Muscle of back (tissue), 13 donors: ENCODE results near the gene NOS1. TPM values are rescaled to one million over a fixed set of nuclear protein-coding genes. Genes with fewer than 3 reads are reported as not detected.
A peak's percentile ranks its signal among the peaks of the same experiment; 100 is the strongest.
"Not testable (repeated sequence)": the region's sequence is repeated elsewhere in the genome, so short reads cannot be mapped to it uniquely, and the experiment has no call there.

ENCODE experiments used
- DNase-seq, 3 donors: peaks; one replicate each; pipeline versions ENCODE4 v3.0.0 to v3.0.0-alpha.2; 2013
- long read RNA-seq, 9 donors: transcript quantifications; one replicate each; lab custom pipeline, GENCODE V29; 2026
- polyA plus RNA-seq, 10 donors: library from polyadenylated mRNA; unstranded; fragments of 120-200 nt; gene quantifications; one replicate each; pipeline ENCODE4 v1.2.1, GENCODE V29; 2013; ENCODE audit not compliant: insufficient read length in 10 of 10

Gene NOS1
- 1 to 10 TPM in 2 of 10 donors, under 1 TPM in 8; 0.07 to 1.7 (median 0.48) TPM for polyA plus RNA-seq
- long read RNA-seq, donor 1 = 0 reads
- long read RNA-seq, donor 2 = 0 reads
- long read RNA-seq, donor 3 = 0 reads
- long read RNA-seq, donor 4 = 0 reads
- long read RNA-seq, donor 5 = 0 reads
- long read RNA-seq, donor 6 = 0 reads
- long read RNA-seq, donor 7 = 0 reads
- long read RNA-seq, donor 8 = 0 reads
- long read RNA-seq, donor 9 = 0 reads

DNA sequence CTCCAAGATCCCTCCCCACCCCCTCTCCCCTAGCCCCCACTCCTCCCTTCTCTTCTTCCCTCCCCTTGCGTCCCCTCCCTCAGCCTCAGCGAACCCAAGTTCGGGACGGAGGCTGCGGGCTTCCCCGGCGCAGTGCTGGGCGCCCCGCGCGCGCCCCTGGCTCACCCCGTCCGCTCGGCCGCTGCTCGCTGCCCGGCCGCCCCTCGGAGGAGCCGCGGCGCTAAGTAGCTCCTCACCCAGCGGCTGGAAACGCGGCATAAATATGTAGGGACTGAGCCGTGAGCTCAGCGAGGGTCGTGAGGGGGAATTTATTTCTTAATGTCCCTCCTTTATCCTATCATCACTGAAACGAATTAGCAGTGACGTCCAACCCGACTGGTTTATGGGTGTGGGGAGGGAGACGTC, at the start of gene NOS1:
Gene NOS1 (minus strand): TSS at position 280 of the 405 bp plus-strand sequence. CDS start 30,557 bp downstream, outside the sequence.
- no peak for DNase-seq

DNA sequence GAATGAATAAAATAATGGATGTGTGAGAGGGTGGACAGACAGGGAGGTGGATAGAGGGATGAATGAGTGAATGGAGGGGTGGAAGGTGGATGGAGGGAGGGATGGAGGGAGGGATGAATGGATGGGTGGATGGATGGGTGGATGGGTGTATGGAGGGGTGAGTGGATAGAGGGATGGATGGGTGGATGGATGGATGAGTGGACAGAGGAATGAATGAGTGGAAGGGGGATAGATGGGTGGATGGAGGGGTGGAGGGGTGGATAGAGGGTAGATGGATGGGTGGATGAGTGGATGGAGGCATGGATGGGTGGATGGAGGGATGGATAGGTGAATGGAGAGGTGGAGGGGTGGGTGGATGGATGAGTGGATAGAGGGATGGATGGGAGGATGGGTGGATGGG, 47.9 kb upstream of the NOS1 start:
- no peak for DNase-seq

DNA sequence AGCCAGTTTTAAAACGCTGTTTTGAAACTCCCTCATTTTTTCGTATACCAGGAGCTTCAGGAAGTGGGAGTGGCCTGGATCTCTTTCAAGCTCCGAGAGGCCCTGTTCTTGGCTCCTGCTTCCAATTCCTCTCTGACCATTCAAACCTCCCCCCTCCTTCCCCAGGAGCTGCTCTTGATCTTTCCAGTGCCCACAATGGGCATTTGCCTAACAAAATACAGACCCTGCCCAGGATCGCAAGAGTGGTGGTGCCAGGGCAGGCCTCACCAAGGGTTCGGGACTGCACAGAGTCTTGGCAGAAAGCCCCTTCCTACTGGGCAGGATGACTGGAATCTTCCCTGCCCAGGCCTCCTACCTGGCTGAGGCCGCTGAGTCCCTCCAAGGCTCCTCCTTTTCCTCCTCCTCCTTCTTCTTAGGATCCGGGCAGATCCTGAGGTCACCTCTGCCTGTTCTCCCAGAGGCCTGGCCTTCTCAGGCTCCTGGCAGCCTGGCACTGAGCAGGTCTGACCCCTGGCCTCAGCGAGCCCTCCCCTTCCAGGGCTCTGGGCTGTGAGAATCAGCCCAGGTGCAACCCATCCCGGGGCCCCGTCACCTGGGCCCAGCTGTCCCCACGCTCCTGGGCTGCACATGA, 46.9 kb upstream of the NOS1 start:
- peak; percentile 45 to 89 (median 78) for DNase-seq

DNA sequence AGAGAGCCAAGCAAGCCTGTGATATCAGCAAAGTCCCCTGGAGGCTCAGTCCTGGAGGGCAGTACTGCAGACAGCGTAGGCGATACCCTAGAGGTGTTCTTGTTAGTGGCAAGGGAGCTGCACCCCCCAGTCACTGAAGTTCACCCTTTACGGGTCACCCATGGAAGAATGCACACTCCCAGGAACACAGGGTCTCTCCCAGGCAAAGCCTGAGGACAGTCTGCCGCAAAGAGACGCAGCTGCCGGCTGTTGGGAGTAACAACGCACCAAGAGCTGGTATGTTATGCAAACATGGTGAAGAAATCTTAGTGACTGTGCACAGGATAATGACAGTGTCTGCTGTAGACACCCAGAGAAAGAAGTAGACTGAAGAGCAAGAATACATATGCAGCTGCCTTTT, 43.5 kb upstream of the NOS1 start:
- no peak for DNase-seq

DNA sequence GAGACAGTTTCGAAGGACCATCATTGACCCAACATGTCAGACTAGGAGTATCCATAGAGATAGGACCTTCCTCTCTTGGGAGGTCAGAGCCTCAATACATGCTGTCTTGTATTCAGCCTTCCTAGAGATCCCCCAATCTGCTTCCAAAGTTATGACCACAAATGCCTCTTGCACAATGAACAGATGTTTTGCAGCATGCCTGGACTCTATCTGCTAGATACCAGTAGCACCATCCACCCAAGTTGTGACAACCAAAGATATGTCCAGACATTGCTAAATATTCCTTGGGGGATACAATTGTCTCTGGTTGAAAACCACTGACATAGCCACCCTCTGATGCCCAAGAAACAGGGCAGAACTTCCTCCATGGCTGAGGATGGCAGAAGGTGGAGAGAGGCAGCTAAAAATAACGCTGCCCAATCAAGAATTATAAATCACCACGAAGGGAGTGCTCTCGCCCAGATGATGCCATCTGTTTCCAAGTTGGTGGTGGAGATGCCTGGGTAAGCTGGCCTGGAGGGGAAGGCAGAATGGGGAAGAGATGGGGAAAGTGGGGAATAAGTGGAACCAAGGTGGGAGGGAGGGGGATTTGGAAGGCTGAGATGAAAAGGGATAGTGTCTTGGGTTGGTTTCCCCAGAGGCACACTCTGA, 42.9 kb upstream of the NOS1 start:
- no peak for DNase-seq

DNA sequence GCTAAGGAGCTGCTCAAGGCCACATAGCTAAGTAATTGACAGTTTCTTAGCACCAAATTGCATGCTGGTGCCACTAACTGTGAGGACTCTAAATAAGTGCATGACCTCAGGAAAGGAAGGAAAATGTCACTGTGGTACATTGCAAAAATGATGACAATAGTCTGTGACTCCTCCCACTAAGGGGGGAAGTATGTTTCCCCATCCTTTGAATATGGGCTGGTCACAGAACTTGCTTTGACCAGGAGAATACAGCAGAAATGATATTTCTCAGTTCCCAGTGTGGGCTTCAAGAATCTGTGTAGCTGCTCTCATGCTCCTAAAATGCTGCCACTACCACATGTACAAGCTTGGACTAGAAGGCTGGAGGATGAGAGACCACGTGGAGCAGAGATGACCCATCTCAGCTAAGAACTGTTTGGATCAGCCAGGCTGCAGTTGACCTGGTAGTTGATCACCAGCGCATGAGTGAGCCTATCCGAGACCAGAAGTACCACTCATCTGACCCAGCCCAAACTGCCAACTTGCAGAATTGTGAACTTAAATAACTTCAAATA, 42.2 kb upstream of the NOS1 start:
- no peak for DNase-seq

DNA sequence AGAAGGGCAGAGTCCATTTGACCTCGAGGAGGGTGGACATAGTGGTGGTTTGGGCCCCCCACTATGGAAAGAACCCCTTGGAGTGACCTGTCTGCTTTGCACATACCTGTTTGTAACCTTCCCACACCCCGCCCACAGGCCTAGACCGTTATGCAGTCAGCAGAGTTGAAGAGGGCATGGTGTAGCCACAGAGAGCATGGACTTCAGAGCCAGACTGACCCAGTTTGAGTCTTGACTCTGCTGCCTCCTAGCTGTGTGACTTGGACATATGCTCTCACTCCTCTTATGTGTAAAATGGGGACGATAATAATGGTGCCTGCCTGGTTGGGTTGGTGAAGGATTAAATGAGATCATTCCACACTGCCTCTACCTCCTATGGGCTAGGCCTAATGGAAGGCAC, 40.9 kb upstream of the NOS1 start:
- no peak for DNase-seq

DNA sequence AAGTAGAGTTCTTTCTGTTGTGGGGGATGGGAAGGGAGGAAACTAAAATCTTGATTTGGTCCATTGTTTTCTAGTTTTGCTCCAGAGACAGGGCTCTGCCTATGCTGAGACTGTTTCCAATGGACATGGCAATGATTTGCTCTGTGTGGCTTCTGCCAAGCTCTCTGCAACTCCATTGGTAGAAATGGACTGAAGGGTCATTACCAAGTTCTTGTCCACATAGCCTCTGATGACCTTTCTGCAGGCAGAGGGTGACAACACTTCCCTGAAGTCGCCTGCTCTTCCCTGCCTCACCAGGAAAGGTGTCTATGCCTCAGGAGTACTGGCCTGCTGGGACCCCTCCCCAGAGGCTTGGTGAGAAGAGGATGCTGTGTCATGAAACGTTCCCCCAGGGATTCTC, 39.5 kb upstream of the NOS1 start:
- no peak for DNase-seq

DNA sequence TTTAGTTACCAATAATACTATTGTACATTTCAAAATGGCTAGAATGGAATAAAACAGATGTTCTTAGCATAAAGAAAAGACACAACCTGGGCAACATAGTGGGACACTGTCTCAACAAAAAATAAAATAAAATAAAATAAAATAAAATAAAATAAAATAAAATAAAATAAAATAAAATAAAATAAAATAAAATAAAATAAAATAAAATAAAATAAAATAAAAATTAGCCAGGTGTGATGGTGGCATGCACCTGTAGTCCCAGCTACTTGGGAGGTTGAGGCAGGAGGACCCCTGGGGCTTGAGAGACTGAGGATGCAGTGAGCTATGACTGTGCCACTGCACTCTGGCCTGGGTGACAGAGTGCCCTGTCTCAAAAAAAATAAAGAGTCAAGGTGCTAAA, 37.1 kb upstream of the NOS1 start:
- not testable (repeated sequence) for DNase-seq

DNA sequence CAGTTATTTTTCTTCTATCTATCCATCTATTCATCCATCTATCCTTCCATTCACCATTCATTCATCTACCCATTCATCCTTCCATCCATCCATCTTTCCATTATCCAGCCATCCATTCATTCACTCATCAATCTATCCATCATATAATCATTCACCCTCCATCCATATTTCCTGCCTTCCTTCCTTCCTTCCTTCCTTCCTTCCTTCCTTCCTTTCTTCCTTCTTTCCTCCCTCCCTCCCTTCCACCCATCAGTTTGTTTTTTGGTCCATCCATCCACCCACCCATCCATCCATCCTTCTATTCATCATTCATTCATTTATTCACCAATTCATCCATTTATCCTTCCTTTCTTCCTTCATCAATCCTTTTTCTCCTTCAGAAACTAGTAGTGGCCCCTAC, 34.3 kb upstream of the NOS1 start:
- DNase-seq = no peak

DNA sequence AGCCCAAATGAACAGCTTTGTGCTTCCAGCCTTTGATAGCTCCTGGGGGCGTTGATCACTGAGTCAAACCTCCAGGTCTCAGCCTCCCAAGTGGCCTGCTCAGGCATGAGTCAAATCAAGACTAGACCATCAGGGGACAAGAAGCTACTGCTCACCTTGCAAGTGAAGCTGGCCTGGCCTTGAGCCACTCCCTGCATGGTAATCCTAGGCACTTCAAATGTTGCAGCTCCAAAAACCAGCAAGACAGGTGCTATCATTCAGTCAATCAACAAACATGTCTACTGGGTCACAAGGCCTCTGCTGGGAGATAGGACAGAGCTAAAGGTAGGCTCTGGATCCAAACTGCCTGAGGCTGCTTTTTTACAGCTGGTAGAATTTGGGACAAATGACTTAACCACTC, 33.1 kb upstream of the NOS1 start:
- DNase-seq = no peak

DNA sequence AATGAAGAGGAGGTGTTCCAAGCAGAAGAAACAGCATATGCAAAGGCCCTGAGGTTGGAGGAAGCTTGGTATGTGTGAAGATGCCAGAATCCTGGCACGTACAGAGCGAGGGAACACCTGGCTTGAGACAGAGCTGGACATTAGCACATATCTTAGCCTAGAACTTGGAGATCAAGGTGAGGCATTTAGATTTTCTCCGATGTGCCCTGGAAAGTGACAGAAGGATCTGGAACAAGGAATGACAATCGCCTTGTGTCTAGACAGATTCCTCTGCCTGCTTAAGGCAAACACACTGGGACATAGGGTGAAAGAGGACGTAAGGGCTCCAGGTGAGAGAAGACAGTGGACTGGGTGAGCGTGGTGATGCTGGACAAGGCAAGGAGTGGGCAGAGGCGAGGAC, 32.2 kb upstream of the NOS1 start:
- no peak for DNase-seq

DNA sequence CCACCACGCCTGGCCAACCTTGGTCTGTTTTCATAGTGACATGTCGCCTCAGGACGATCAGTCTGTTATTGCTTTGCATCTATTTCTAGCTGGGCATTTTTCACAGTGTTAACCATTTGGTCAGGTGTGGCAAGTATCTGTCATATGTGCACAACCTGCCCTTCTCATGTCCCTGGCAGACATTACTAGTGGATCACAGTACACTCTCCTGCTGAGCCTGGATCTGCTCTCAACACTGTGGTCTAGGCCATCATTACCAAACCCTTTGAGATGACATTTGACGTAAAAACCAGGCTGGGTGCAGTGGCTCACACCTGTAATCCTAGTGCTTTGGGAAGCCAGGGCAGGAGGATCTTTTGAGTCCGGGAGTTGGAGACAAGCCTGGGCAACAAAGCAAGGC, 29.4 kb upstream of the NOS1 start:
- DNase-seq = no peak

DNA sequence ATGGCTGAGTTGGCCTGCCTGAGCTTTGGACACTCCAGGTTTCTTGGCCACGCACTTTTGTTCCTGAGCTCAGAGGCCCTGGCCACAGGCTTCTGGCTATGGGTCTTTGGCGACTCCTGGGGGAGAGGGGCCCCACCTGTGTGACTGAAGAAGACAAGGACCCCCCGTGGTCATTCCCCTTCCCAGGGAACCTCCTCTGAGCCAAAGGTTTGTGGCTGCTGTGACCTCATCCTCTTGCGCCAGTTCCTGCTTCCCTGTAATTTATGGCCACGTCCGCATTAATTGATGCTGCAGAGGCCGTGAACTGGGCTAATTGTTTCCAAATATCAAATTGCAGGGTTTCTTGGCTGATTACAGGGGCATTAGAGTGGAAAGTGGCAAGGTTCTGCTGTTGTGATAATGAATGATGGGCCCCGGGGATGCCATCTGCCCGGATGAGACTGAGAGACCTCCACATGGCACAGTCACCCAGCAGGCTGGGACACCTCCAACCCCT, 27.6 kb upstream of the NOS1 start:
- DNase-seq = no peak

DNA sequence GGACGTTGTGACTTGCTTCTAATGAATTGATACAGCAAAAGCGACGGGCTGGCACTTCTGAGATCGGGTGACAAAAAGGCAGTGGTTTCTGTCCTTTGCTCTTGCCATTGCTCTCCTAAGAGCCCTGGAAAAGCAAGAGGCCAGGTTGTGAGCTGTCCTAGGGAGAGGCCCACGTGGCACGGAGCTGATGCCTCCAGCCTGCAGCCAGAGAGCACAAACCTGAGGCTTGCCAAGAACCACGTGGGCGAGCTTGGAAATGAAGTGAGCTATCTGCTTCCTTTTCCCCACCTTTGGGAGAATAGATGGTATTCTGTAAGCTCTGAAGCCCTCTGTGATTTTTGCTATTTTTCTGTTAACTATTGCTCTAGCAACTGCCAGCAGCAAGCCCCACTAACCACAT, 26.4 kb upstream of the NOS1 start:
- DNase-seq = no peak

DNA sequence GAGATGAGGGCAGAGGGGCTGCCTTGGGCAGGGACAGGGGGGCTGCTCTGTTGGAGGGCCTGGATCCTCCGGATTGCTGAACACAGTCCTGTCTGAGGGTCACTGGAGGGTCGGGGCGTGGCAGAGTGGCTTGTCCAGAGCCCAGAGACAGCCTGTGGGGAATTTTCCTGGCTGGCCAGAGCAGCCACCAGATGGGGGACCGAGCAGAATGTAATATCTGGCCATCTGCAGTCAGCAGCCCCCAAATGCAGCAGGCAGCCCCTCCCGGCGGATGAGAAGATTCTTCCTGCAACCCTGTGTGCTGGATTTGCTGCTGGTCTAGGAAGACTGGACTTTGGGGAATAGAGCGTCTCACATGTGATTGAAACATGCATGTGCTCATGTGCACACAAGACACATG, 23.3 kb upstream of the NOS1 start:
- no peak for DNase-seq

DNA sequence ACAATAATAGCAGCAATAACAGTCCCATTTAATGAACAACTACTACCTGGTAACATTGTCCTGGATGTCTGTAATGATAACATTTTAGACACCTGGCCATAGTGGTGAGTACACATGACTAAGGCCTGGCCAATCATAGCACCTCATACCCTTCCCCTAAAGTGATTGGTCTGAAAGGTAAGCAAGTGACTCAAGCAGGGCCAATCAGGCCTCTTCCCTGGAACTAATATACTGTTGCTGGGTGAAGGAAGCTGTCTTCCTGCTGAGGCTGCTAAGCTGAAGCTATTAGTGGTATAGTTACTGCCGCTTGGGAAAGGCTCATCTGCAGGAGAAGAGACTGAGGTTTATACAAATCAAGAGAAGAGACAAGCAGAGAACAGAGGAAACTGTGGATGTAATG, 18.7 kb upstream of the NOS1 start:
- DNase-seq = no peak

DNA sequence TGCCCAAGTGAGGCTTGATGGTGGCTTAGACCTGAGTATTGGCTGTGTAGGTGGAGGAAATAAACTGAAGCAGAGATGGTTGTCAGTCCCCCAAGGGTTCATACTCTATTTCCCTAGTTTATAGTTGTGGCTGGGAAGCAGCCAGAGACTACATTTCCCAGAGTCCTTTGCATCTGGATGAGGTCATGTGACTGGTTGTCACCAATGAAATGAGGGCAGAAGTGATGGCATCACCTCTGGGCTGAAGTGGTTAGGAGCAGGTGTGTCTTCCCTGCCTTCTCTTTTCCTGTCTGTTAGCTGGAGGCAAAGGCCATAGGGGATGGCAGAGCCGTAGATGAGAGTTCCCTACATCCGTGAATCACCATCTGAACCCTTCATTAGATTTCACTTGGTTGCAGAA, 16.3 kb upstream of the NOS1 start:
- no peak for DNase-seq

DNA sequence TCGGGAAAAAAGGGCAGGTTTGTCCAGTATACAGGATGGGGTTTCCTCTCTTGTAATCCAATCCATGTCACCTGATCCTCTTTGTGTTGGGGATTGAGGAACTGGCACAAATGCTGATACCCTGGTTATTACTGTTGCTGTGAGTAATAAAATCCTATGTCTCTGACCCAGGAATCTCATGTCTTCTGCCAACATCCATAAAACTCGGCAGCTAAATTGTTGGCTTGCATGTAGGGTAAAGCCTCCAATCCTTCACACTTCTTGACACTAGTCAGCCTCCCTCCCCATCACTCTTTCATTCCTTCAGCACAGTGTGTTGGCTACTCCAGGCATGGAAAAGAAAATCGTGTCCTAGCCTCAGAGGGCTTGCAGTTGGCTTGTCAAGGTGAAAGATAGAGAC, 9.2 kb upstream of the NOS1 start:
- no peak for DNase-seq

DNA sequence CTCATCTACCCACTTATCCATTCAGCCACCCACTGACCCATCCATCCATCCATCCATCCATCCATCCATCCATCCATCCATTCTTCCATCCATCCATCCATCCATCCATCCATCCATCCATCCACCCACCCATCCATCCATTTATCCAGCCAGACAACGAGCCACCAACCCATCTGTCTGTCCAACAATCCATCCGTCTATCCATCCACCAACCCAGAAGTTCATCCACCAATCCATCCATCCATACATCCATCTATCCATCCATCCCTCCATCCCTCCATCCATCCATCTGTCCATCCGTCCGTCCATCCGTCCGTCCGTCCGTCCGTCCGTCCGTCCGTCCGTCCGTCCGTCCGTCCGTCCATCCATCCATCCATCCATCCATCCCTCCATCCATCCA, 8.6 kb upstream of the NOS1 start:
- not testable (repeated sequence) for DNase-seq

DNA sequence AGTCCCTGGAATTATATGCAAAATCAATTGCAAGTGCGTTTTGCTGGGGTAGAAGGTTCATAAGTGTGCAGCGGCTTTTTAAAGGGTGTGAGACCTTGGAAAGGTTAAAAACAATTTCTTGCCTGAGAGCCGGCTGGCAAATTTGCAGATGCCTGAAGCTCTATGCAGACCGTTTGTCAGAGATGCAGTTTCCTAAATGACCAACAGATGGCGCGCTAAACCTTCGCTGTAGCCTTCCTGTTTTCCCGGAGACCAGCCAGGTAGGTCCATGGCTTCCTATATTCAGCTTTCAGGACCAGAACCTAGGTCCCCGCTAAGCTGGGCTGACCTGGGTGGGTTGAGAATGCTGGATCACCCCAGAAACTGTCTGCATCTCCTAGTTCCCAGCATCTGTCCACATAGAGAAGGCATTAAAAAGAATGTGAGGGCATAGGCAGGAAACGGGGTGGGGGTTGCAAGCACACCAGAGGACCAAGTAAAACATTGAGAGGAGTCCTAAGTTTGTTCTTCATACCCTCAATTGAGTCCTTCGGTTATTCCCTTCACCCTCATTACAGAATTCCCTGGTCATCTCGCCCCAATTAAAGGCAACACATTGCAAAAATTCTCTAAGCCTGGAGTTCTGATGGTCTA, 5.7 kb upstream of the NOS1 start:
- peak; percentile 69 to 84 (median 80) for DNase-seq

DNA sequence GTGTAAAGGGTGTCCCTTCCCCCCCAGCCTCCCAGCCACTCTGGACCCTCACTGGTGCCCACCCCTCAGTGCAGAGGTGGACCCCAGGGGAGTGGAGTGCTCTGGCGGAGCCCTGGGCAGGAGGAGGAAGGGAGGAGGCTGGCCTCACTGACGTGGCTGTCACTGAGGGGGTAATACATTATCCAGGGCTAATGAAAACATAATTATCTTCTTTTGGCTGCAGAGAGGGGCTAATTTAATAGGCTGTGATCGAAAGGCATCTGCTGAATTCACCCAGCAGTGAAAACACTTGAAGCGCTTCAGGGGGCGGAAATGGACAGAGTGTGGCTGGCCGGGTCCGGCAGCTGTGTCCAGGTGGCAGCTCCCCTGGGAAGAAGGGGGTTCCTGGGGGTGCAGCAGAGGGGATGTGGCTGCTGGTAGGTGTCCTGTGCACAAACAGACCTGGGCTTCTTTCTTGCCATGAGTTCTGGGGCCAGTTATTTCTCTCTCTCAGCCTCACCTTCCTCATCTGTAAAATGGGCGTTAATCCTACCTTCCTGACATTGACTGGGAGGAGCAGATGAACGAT, 3.7 kb upstream of the NOS1 start:
- no peak for DNase-seq
